Heart right ventricle (tissue), 16 donors: Measurements from ENCODE around the gene BMERB1. TPM values are rescaled to one million over a fixed set of nuclear protein-coding genes. Genes with fewer than 3 reads are reported as not detected.
A peak's percentile ranks its signal among the peaks of the same experiment; 100 is the strongest.

Source experiments
- ATAC-seq, 8 donors: fragments of 200-7000 bp; cut with Tn5 transposase; one replicate each; pipeline ENCODE4 v1.9.1; 2020; ENCODE audit warnings: mild to moderate bottlenecking in 8 of 8, moderate library complexity in 8 of 8, moderate number of reproducible peaks in 1 of 8
- DNase-seq, 2 donors: peaks; one replicate each; pipeline ENCODE4 v3.0.0-alpha.2; 2020
- H3K27ac ChIP-seq, 10 donors: fragments of 200-600 bp; sonication (generic) in 2 of 10; one replicate each; pipeline versions ENCODE4 v1.5.0 to v1.8.0; 2020 to 2022; ENCODE audit warnings: mild to moderate bottlenecking in 3 of 10
- H3K27me3 ChIP-seq, 7 donors: fragments of 200-600 bp; one replicate each; pipeline ENCODE4 v1.8.0; 2021 to 2022; ENCODE audit warnings: mild to moderate bottlenecking in 2 of 7
- H3K36me3 ChIP-seq, 9 donors: fragments of 200-600 bp; sonication (generic) in 1 of 9; one replicate each; pipeline versions ENCODE4 v1.5.0 to v1.8.0; 2020 to 2022; ENCODE audit warnings: mild to moderate bottlenecking in 2 of 9
- H3K4me1 ChIP-seq, 9 donors: fragments of 200-600 bp; sonication (generic) in 1 of 9; one replicate each; pipeline versions ENCODE4 v1.5.0 to v1.8.0; 2020 to 2022; ENCODE audit warnings: mild to moderate bottlenecking in 4 of 9
- H3K4me3 ChIP-seq, 10 donors: fragments of 200-600 bp; sonication (generic) in 2 of 10; one replicate each; pipeline versions ENCODE4 v1.5.0 to v1.8.0; 2020 to 2022; ENCODE audit warnings: mild to moderate bottlenecking in 7 of 10, moderate library complexity in 2 of 10
- H3K9me3 ChIP-seq, 11 donors: fragments of 200-600 bp in 10 of 11; sonication (generic) in 2 of 11; one replicate each; pipeline versions ENCODE4 v1.5.0 to v1.8.0; 2013 to 2022; ENCODE audit warnings: mild to moderate bottlenecking in 2 of 11, control low read depth in 1 of 11, moderate library complexity in 1 of 11
- WGBS, 2 donors: extraction: QIAGEN DNeasy Blood & Tissue Kit; methylation state at CpG; one replicate each; pipeline ENCODE4 v1.1.7; 2013; ENCODE audit warnings: inconsistent platforms in 1 of 2; 5-methylcytosine and 5-hydroxymethylcytosine counted together
- intact Hi-C, 10 donors: fragments of 100-400 bp; cut with DNase I; formaldehyde crosslinking; loops; one replicate each; pipeline versions ENCODE4 v1.11.1 to v1.14.2; 2022
- polyA plus RNA-seq, 2 donors: library from polyadenylated mRNA; stranded (reverse); fragments of 200-250 nt; gene quantifications; one replicate each; pipeline ENCODE4 v1.2.3, GENCODE V29; 2013
- total RNA-seq, 10 donors: library from RNA; stranded (reverse); fragmentation: NEBNext Ultra II Directional in 3 of 10; extraction: Animal tissue kit (Norgen Biotek cat#: 25700) in 3 of 10; gene quantifications; one replicate each; pipeline versions ENCODE4 v1.2.1 to v1.2.4, GENCODE V29; 2021 to 2023
- TF ChIP-seq, protein P1 (sequence below), 9 donors: fragments of 200-600 bp; sonication (generic) in 2 of 9; IDR thresholded peaks; one replicate each; pipeline versions ENCODE4 v1.5.0 to v1.8.0; 2021 to 2022; ENCODE audit warnings: antibody characterized with exemption in 9 of 9, mild to moderate bottlenecking in 5 of 9, moderate library complexity in 1 of 9
- donor health status: Arrhythmogenic right ventricular cardiomyopathy.
- donor health status: ischemic (EF 13 %, LVEDD 7.1; RV severe dilation, severe dysfunction).
- donor health status: healthy with polysubstance abuse.
- donor health status: DM: no; HTN: yes; CAD: no.
- donor health status: DM: no; HTN: no; CAD: no.
- donor health status: ischemic (EF 25% LVEDD 6.9; RV normal size, moderate dysfunction).
- donor health status: ischemic (EF 25% LVEDD 5.7; RV mildly dilated, moderate dysfunction).
- donor health status: healthy.
- donor health status: DM: yes; HTN: yes; CAD: no.
- donor health status: Ischemic cardiomyopathy.
- donor health status: ischemic (EF 35%, LVEDD 5.7; RV mildly dilated, moderate dysfunction).
- donor health status: nonischemic (EF 11% LVEDD 7.7; RV severe dilation, severe dysfunction).
- donor health status: DM: yes; HTN: yes; CAD: no.
- donor health status: PGD.
- donor health status: ischemic (EF 29% LVEDD 5.4; RV normal size, mild dysfunction).
- donor health status: nonischemic (EF 23%, LVEDD 6.1; RV moderate dilation, normal function).

Gene BMERB1
- total and polyA plus RNA-seq, 12 donors = 16.5 to 121 (median 78.9) TPM

DNA sequence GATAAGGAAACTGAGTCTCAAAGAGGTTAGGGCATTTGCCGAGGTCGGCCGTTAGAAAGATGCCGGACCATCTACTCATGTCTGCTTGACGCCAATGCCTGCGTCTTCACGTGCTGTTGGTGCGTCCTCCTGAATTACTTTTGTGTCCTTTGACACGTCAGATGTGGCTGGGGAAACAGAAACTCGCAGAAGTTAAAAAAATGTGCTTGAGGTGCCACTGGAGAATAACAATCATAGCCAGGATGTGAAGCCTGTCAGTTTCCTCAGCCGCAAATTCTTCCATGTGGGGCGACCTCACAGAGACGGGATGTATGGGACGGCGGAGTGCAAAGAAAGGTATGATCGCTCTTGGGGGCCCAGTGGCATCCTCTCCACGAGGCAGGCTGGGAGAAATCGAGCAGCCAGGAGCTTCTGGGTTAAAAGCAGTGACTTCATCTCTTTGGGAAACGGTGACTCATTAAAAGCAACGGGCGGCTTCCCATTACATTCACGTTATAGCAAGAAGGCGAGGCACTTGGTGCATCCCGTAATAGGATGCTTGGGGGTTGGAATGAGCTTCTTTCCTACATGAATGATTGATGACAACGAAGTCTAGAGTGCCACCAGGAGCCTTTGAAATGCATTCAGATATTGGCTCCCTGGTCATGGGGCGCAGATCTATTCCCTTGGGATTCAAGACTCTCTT, 67.8 kb downstream of the BMERB1 start:
- peak overlapping the region in 1 of 10 donors; percentile 17 for H3K27ac ChIP-seq
- ATAC-seq (peak in 4 of 8 donors; percentile 22 to 41 (median 32)), DNase-seq (no peak)
- intact Hi-C loops = no loop called here
- H3K9me3 ChIP-seq = no peaks in the 10 kb centered on the region
- no peaks in the 10 kb centered on the region for H3K27me3 ChIP-seq
- no peak overlapping the region for H3K4me3 ChIP-seq
- no peaks in the 10 kb centered on the region for H3K36me3 ChIP-seq
- TF ChIP-seq, protein P1, sequence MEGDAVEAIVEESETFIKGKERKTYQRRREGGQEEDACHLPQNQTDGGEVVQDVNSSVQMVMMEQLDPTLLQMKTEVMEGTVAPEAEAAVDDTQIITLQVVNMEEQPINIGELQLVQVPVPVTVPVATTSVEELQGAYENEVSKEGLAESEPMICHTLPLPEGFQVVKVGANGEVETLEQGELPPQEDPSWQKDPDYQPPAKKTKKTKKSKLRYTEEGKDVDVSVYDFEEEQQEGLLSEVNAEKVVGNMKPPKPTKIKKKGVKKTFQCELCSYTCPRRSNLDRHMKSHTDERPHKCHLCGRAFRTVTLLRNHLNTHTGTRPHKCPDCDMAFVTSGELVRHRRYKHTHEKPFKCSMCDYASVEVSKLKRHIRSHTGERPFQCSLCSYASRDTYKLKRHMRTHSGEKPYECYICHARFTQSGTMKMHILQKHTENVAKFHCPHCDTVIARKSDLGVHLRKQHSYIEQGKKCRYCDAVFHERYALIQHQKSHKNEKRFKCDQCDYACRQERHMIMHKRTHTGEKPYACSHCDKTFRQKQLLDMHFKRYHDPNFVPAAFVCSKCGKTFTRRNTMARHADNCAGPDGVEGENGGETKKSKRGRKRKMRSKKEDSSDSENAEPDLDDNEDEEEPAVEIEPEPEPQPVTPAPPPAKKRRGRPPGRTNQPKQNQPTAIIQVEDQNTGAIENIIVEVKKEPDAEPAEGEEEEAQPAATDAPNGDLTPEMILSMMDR (IDR thresholded peaks at IDR 0.05) = no peak
- 59 to 67% methylated on average over 26 of the region's 26 CpGs for WGBS, 2 donors
- peaks cover 0 to 16% (median 6%) of the 10 kb centered on the region in 9 donors for H3K4me1 ChIP-seq

DNA sequence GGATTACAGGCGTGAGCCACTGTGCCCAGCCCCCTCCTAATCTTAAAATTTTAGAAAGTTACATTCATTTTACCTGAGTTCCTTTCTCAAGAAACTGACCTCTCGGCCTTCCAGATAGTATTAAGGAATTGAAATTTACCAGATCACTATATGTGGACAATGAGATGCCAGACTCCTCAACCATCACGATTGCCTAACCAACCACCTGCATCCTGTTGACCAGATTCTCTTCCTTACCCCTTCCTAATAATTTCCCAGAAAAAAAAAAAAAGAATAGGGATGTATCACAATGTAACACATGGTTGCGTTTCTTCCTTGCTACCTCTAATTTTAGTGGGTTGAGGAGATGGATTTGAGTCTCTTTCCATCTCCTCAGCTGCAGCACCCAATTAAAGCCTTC, 72.1 kb downstream of the BMERB1 start:
- Histone ChIP-seq H3K27me3 (no peaks in the 10 kb centered on the region), H3K27ac (no peak overlapping the region), H3K9me3 (no peaks in the 10 kb centered on the region), H3K36me3 (no peaks in the 10 kb centered on the region), H3K4me3 (no peak overlapping the region), H3K4me1 (peaks cover 0 to 20% (median 11%) of the 10 kb centered on the region in 9 donors)
- WGBS, 2 donors = 69 to 76% methylated on average over 4 of the region's 4 CpGs
- TF ChIP-seq, protein P1 (IDR thresholded peaks at IDR 0.05) = no peak
- no peak for DNase-seq
- no peak for ATAC-seq
- intact Hi-C loops = no loop called here

DNA sequence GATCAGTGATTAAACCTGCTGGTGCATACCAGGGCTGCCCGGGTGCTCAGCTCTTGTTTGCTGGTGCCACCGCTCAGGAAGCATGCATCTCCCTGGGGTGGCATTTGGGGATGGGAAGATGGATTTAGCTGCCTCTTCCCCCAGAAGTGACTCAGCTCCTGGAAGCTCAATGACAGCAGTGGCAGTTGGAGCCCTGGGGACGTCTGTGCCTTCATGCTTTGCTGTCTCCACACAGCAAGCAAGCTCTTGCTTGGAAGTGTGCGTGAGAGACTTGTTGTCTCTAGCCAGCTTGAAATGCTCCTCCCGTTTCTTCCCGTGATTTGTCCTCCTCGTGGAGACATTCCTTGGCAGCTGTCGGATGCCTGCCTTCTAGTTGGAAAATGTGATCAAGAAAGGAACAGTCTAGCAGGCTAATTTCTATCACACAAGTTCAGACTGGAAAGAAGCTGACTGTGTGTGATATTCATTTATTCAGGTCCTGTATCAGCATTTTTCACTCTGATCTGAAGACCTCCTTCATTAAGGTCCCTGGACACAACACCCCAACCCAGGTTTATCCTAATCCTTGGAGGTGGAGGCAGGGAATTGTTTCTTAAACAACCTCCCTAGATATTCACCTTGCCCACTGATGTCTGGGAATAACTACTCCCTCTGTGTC, 73.0 kb downstream of the BMERB1 start:
- peaks cover 0 to 18% (median 11%) of the 10 kb centered on the region in 9 donors for H3K4me1 ChIP-seq
- WGBS, 2 donors = 33 to 41% methylated on average over 8 of the region's 8 CpGs
- H3K27me3 ChIP-seq = no peaks in the 10 kb centered on the region
- TF ChIP-seq, protein P1 (IDR thresholded peaks at IDR 0.05) = no peak
- peak overlapping the region in 2 of 10 donors; percentile 6 to 38 for H3K27ac ChIP-seq
- no peak overlapping the region for H3K4me3 ChIP-seq
- intact Hi-C loops = no loop called here
- H3K36me3 ChIP-seq = no peaks in the 10 kb centered on the region
- ATAC-seq (peak in 3 of 8 donors; percentile 45 to 52 (median 49)), DNase-seq (no peak)
- H3K9me3 ChIP-seq = no peaks in the 10 kb centered on the region

DNA sequence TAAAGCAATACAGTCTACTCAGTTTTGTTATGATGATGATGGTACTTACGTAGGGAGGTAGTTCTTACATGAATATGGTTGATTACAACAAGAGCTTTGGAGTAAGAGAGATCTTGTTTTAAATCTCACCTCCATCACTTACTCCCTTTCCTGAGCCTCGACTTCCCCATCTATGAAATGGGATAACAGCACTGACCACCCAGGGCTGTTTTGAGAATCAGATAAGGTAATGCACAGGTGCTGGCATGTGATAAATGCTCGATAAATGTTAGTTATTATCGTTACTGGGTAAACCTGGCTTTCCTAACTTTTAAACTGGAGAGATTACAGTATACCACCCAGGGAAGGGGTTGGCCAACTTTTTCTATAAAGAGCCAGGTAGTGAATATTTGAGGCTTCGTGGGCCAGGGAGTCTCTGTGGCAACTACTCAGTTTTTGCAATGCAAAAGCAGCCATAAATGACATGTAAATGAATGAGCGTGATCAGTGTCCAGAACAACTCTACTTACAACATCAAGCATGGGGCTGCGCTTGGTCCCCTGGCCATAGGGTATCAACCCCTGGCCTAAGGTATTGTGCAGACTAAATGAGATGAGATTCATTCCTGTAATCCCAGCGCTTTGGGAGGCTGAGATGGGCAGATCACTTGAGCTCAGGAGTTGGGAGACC, 73.7 kb downstream of the BMERB1 start:
- no peak for ATAC-seq
- DNase-seq = no peak
- Histone ChIP-seq H3K36me3 (no peaks in the 10 kb centered on the region), H3K9me3 (no peaks in the 10 kb centered on the region), H3K27me3 (no peaks in the 10 kb centered on the region), H3K4me3 (no peak overlapping the region), H3K4me1 (peaks cover 0 to 18% (median 10%) of the 10 kb centered on the region in 9 donors), H3K27ac (peak overlapping the region in 2 of 10 donors; percentile 6 to 38)
- intact Hi-C loops = no loop called here
- whole genome bisulfite sequencing, 2 donors = 93 to 97% methylated on average over 8 of the region's 8 CpGs
- TF ChIP-seq, protein P1 (IDR thresholded peaks at IDR 0.05) = no peak
